GM18870 (cell line): Measurements from ENCODE around the gene ITGA4.

Source experiments
- ATAC-seq: cut with Tn5 transposase; IDR thresholded peaks from one replicate; pipeline ENCODE4 v1.9.1; 2021; ENCODE audit warnings: moderate library complexity; ENCODE audit not compliant: unreplicated experiment

ITGA4 gene

GRCh38 chr2:181570833-181571661 is 113.9 kb downstream of the ITGA4 start:
- no peak for ATAC-seq

GRCh38 chr2:181573140-181573736 is 116.1 kb downstream of the ITGA4 start:
- ATAC-seq = no peak

GRCh38 chr2:181574321-181574720 is 117.1 kb downstream of the ITGA4 start:
- ATAC-seq = no peak

GRCh38 chr2:181575024-181575649 is 118.0 kb downstream of the ITGA4 start:
- ATAC-seq = no peak

GRCh38 chr2:181575650-181576025 is 118.5 kb downstream of the ITGA4 start:
- ATAC-seq = no peak

- no peak for ATAC-seq
Measured at GRCh38 chr2:181576431-181576830, 119.2 kb downstream of the ITGA4 start.

GRCh38 chr2:181578829-181579228 is 121.6 kb downstream of the ITGA4 start:
- peak; percentile 35 for ATAC-seq

- ATAC-seq = no peak
Measured at GRCh38 chr2:181581534-181581933, 124.3 kb downstream of the ITGA4 start.

GRCh38 chr2:181585732-181586131 is 128.5 kb downstream of the ITGA4 start:
- ATAC-seq = no peak
